SJCRH30 (cell line): ENCODE measurements around the gene GNL2. TPM values are rescaled to one million over a fixed set of nuclear protein-coding genes. Genes with fewer than 3 reads are reported as not detected.
"Not testable (repeated sequence)": the region's sequence is repeated elsewhere in the genome, so short reads cannot be mapped to it uniquely, and the experiment has no call there.

Experiments
- DNase-seq, 2 experiments: peaks; one replicate each; pipeline ENCODE4 v3.0.0-alpha.2; 2015 to 2020
- H3K27ac ChIP-seq: fragments of 250-450 bp; sonication (Bioruptor Pico); 2 replicates; pipeline ENCODE4 v1.5.1; 2020; ENCODE audit warnings: mild to moderate bottlenecking, moderate library complexity
- H3K27me3 ChIP-seq: fragments of 250-450 bp; sonication (Bioruptor Pico); 2 replicates; pipeline ENCODE4 v1.5.1; 2020; ENCODE audit warnings: mild to moderate bottlenecking, moderate library complexity
- H3K36me3 ChIP-seq: fragments of 250-450 bp; sonication (Bioruptor Pico); 2 replicates; pipeline ENCODE4 v1.5.1; 2020; ENCODE audit warnings: mild to moderate bottlenecking, moderate library complexity
- H3K4me1 ChIP-seq: fragments of 250-450 bp; sonication (Bioruptor Pico); 2 replicates; pipeline ENCODE4 v1.5.1; 2020; ENCODE audit warnings: mild to moderate bottlenecking, moderate library complexity
- H3K4me3 ChIP-seq: fragments of 250-450 bp; sonication (Bioruptor Pico); 2 replicates; pipeline ENCODE4 v1.5.1; 2020; ENCODE audit warnings: mild to moderate bottlenecking, moderate library complexity
- H3K9me3 ChIP-seq: fragments of 250-450 bp; sonication (Bioruptor Pico); replicated peaks from 2 replicates; pipeline ENCODE4 v1.5.1; 2020; ENCODE audit warnings: mild to moderate bottlenecking, moderate library complexity
- total RNA-seq: library from RNA; depleted of rRNA; stranded (reverse); fragments of >200 nt; shearing (Covaris generic); gene quantifications from 2 replicates; pipeline ENCODE4 v1.2.3, GENCODE V29; 2014

The GNL2 gene
- total RNA-seq, 1 experiment from 2014 or later, result 119 TPM

DNA sequence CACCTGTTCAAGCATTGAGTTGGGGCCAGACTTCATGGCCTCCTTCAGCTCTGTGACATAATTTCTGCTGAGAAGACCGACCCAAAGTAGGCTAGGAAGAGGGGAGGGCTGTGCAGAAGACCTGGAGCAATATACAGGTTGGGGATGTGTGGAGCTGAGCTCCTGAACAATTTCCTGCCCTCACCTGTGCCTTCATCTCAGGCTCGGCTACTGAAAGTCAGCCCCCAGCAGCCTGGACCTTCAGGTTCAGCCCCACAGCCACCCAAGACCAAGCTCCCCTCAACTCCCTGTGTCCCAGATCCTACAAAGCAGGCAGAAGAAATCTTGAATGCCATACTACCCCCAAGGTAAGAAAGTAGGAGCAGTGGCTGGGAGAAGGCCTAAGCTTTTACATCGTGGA, 38.3 kb downstream of the GNL2 start:
- Histone ChIP-seq H3K27me3 (no peaks in the 10 kb centered on the region), H3K4me3 (peak overlapping the region; percentile 57; the same call in 1 of the 2 replicates), H3K9me3 (no peaks in the 10 kb centered on the region; the same call in 1 of the 2 replicates), H3K36me3 (peaks cover under 1% of the 10 kb centered on the region; the same call in 1 of the 2 replicates), H3K27ac (no peak overlapping the region), H3K4me1 (peaks cover 6% of the 10 kb centered on the region)
- DNase-seq, result no peak

DNA sequence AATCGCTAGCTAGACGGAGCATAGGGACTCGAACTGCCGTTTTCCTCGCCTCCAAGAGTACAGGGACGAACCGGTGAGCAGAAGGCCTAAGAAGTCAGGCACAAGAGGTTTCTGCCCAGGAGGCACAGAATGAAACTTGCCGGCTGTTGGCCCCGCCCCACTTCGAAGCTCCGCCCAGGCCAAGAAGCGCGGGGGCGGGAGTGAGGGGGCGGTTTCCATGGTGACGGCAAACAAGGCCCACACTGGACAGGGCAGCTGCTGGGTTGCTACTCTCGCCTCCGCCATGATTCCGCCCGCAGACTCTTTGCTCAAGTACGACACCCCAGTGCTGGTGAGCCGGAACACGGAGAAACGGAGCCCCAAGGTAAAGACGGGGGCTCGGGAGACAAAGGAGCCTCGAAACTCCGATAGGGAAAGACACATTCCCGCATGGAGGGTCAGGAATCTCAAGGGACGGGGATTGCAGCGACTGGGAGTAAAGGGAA, 39.0 kb downstream of the GNL2 start, which contains the start of gene DNALI1:
DNALI1 (plus strand) TSS at position 229 of the 485 bp plus-strand sequence; CDS start at position 284, 55 bp downstream.
- no peak within 1 kb of the TSS; the same call in 1 of the 2 replicates for H3K27ac ChIP-seq
- H3K9me3 ChIP-seq, result no peaks in the 10 kb centered on the region; the same call in 1 of the 2 replicates
- peak; percentile 95 to 96 for DNase-seq
- H3K27me3 ChIP-seq, result no peaks in the 10 kb centered on the region
- H3K36me3 ChIP-seq, result 0 out of 2 replicates have a peak, but pooled peaks cover 3% of the 10 kb centered on the region
- peak within 1 kb of the TSS; percentile 57 for H3K4me3 ChIP-seq
- peaks cover 6% of the 10 kb centered on the region for H3K4me1 ChIP-seq

DNA sequence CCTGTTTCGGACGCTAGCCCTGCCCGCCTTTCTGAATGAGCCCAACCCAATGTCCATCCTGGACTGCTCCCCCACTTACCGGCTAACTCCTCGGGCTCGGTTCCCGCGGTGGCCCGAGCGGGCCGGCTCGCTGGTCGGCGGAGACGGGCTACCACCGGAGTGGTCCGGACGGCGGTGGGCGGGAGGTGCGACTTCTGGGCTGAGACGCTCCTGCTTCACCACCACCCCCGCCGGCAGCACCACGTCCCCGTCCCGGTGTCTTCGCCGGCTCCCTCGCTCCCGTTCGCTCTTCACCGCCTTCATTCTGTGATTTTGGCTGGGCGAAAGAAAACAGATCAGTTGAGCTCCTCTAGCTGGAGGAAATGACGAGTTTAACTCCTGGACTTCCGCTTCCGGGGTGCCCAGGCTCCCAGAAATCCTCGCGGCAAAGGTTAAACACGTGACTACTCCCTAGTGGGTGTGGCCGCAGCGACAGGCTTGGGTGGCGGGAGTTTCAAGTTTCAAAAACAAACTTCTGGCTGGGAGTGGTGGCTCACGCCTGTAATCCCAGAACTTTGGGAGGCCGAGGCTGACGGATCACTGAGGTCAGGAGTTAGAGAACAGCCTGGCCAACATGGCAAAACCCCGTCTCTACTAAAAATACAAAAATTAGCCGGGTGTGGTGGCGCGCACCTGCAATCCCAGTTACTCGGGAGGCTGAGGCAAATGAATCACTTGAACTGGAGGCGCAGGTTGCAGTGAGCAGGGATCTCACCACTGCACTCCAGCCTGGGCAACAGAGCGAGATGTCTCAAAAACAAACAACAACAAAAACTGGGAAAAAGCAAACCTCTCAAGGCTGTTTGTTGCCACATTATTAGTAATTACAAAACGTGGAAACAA, 41.6 kb downstream of the GNL2 start, which contains the start of gene SNIP1:
SNIP1 (minus strand) TSS at position 367 of the 882 bp plus-strand sequence; CDS start at position 303, 64 bp downstream.
- peaks cover 6% of the 10 kb centered on the region for H3K4me1 ChIP-seq
- peak; percentile 93 to 96 for DNase-seq

DNA sequence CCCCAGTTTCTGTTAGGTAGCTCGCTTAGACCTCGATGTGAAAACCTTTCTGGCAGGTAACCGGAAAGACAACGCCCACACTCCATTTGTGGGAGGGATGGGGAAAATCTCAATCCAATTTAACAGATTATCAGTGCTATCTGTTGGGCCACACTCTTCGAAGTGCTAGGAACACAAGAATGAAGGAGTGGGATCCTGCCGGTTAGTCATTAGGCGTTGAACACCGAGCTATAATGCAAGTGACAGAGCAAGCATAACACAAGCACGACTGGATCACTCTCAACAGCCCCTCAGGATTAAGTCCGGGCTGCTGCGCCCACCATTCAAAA, 42.2 kb downstream of the GNL2 start:
- Histone ChIP-seq H3K36me3 (peaks cover 11% of the 10 kb centered on the region), H3K9me3 (no peaks in the 10 kb centered on the region; the same call in 1 of the 2 replicates), H3K27ac (peak overlapping the region; percentile 50), H3K27me3 (no peaks in the 10 kb centered on the region), H3K4me3 (peak overlapping the region; percentile 97), H3K4me1 (peaks cover 6% of the 10 kb centered on the region)
- no peak for DNase-seq

More for the DNA sequence above, 41.6 kb downstream of the GNL2 start, which contains the start of gene SNIP1:
- H3K27ac ChIP-seq, result peak within 1 kb of the TSS; percentile 50
- H3K9me3 ChIP-seq, result no peaks in the 10 kb centered on the region; the same call in 1 of the 2 replicates
- H3K27me3 ChIP-seq, result no peaks in the 10 kb centered on the region
- H3K4me3 ChIP-seq, result peak within 1 kb of the TSS; percentile 97
- peaks cover 11% of the 10 kb centered on the region for H3K36me3 ChIP-seq

DNA sequence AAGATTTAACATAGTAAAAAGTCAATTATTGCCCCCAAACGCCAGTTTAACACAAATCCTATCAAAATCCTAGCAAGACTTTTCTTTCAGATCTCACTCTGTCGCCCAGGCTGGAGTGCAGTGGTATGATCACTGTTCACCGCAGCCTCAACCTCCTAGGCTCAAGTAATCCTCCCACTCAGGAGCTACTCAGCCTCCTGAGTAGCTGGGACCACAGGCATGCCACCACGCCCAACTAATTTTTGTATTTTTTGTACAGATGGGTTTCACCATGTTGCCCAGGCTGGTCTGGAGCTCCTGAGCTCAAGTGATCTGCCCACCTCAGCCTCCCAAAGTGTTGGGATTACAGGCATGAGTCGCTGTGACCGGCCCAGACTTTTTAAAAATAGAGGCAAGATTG, 46.4 kb downstream of the GNL2 start:
- Histone ChIP-seq H3K27ac (no peak overlapping the region), H3K27me3 (no peaks in the 10 kb centered on the region), H3K36me3 (peaks cover 27% of the 10 kb centered on the region), H3K4me1 (peaks cover 6% of the 10 kb centered on the region), H3K9me3 (no peaks in the 10 kb centered on the region; the same call in 1 of the 2 replicates), H3K4me3 (no peak overlapping the region)
- no peak for DNase-seq

DNA sequence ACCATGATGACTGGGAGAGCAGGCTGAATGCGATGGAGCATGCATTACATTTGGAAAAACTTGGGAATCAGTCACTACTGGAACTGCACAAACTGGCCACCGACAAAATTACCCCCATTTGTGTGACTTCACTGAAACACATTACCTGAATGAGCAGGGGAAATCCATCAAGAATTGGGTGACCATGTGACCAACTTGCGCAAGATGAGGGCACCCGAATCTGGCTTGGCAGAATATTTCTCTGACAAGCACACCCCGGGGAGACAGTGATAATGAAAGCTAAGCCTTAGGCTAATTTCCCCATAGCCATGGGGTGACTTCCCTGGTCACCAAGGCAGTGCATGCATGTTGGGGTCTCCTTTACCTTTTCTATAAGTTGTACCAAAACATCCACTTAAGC, 50.7 kb downstream of the GNL2 start:
- H3K36me3 ChIP-seq, result peaks cover 44% of the 10 kb centered on the region
- no peak for DNase-seq
- no peaks in the 10 kb centered on the region for H3K9me3 ChIP-seq
- no peak overlapping the region for H3K4me3 ChIP-seq
- H3K27ac ChIP-seq, result no peak overlapping the region
- no peaks in the 10 kb centered on the region for H3K4me1 ChIP-seq
- no peaks in the 10 kb centered on the region for H3K27me3 ChIP-seq

DNA sequence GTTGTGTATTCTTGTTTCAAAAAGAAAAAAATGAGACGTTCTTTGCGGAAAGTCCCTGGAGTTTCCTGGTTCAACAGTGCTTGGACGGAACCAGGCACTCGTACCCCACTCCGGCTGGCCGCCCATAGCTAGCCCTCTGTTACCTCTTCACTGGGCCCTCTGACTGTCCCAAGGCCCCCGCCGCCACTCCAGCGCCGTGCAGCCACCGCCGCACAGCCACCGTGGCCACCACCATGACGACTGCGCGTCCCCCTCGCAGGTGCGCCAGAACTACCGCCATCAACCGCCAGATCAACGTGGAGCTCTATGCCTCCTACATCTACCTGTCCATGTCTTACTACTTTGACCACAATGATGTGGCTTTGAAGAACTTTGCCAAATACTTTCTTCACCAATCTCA, 51.2 kb downstream of the GNL2 start:
- Histone ChIP-seq H3K36me3 (peaks cover 43% of the 10 kb centered on the region), H3K4me1 (no peaks in the 10 kb centered on the region), H3K27ac (no peak overlapping the region), H3K4me3 (no peak overlapping the region), H3K27me3 (no peaks in the 10 kb centered on the region), H3K9me3 (no peaks in the 10 kb centered on the region)
- no peak for DNase-seq

DNA sequence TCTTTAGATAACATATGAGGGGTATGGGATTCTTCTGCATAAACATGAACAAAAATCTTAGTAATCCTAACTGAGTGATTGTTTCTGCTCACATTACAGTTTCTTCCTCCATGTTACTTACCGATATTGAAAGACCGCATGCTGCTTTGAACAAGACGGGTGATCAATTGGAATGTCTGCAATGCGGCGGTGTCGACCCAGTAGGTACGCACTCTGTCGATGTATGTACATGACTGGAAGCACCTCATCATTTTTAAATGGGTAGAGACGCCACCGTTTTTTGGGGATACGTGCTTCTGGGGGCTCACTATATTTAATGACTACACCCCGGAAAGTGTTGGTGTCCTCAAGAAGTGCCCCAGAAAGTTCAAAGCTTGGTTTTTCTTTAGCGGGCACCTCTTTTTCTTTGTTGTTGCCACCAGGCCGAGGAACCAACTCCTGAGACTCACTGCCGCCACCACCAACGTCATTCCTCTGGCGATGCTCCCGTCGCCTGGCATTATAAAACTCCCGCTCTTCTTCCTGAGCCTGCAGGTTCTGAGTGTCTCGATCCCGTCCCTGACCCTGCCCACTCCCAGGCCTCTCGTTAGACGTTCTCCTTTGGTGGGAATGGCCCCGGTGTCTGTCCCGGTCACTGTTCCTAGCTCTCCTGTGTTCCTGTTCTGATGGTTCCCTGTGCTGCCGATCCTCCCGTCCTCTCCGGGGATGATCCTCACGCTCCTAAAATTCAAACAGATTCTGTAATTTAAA, 55.5 kb downstream of the GNL2 start:
- Histone ChIP-seq H3K27me3 (no peaks in the 10 kb centered on the region), H3K4me3 (no peak overlapping the region), H3K4me1 (no peaks in the 10 kb centered on the region), H3K36me3 (peaks cover 58% of the 10 kb centered on the region), H3K27ac (no peak overlapping the region), H3K9me3 (no peaks in the 10 kb centered on the region)
- DNase-seq, result no peak

DNA sequence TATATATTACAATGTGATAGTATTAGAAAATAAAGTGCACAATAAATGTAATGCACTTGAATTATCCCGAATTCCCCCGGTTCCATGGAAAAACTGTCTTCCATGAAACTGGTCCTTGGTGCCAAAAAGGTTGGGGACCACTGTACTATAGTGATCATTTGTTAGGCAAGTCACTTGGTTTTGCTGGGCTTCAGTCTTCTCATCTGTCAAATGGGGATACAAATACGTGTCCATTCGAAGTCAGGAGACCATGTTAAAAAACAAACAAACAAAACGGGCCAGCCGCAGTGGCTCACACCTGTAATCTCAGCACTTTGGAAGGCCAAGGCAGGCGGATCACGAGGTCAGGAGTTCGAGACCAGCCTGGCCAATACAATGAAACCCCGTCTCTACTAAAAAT, 56.6 kb downstream of the GNL2 start:
- not testable (repeated sequence) for H3K27ac ChIP-seq, H3K9me3 ChIP-seq, H3K4me1 ChIP-seq, H3K27me3 ChIP-seq, DNase-seq, H3K4me3 ChIP-seq
- peaks cover 55% of the 10 kb centered on the region for H3K36me3 ChIP-seq

DNA sequence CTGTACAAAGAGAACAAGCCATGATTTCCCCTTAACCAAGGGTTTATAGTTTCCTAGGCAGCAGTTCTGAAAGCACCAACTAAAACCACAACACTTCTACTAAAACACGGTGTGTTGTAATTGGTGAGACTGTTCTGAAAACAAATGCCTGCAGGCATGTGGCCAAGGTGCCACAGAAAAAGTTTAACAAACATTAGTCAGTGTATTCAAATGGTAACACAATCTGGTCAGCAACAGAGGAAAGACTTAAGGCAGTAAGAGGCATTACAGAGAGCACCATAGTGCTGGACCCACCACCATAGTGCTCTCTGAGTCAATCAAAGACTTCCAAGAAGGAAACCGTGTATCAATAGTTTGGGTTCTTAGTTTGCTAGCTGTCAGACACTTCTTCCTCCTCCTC, 58.4 kb downstream of the GNL2 start:
- Histone ChIP-seq H3K9me3 (no peaks in the 10 kb centered on the region), H3K4me3 (no peak overlapping the region), H3K36me3 (peaks cover 50% of the 10 kb centered on the region), H3K4me1 (peaks cover 5% of the 10 kb centered on the region; the same call in 1 of the 2 replicates), H3K27ac (no peak overlapping the region), H3K27me3 (no peaks in the 10 kb centered on the region)
- DNase-seq, result no peak

DNA sequence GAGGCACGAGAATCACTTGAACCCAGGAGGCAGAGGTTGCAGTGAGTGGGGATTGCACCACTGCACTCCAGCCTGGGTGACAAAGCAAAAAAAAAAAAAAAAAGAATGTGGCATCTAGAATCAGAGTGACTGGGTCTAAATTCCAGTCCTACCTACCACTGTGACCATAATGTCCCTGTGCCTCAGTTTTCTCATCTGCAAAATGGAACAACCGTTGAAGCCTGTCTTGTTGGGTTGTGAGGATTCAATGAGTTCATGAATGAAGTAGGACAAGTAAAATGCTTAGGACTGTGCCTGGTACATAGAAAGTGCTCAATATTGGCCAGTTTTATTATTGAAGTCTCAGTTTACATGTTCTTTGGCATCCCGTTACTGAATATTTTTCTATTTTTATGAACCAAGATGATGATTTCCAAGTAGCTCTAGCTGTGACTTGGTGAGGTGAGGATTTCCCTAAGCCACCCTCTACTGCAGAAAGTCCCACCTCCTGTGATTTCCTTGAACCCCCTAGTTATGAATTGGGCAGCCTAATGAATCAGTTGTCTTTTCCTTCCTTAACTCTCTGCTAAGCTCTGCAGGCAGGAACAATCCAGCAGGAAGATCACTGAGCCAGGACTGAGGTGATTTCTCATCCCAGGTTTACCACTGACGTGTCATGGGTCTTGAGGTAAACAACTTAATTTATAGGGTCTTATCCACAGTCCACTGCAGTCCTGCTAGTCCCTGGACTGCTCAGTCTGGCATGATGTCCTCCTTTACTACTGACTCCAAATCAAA, 62.2 kb downstream of the GNL2 start:
- peaks cover 21% of the 10 kb centered on the region for H3K36me3 ChIP-seq
- peaks cover 5% of the 10 kb centered on the region; the same call in 1 of the 2 replicates for H3K4me1 ChIP-seq
- H3K9me3 ChIP-seq, result no peaks in the 10 kb centered on the region
- DNase-seq, result no peak
- H3K27me3 ChIP-seq, result no peaks in the 10 kb centered on the region; the same call in 1 of the 2 replicates
- no peak overlapping the region for H3K4me3 ChIP-seq
- no peak overlapping the region for H3K27ac ChIP-seq

DNA sequence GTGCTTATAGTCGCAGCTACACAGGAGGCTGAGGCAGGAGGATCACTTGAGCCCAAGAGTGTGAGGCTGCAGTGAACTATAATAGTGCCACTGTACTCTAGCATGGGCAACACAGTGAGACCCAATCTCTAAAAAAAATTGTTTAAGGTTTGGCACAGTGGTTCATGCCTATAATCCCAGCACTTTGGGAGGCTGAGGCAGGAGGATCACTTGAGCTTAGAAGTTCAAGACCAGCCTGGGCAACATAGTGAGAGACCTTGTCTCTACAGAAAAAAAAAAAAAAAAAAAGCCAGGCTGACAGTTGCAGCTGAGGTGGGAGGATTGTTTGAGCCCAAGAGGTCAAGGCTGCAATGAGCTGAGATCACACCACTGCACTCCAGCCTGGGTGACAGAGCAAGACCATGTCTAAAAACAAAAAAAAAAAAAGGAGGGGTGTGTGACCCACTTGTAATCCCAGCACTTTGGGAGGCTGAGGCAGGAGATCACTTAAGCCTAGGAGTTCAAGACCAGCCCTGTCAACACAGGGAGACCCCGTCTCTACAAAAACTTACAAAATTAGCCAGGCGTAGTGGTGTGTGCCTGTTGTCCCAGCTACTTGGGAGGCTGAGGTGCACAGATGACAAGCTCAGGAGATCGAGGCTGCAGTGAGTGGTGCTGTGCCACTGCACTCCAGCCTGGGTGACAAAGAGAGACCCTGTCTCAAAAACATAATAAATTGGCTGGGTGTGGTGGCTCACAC, 63.1 kb downstream of the GNL2 start:
- not testable (repeated sequence) for H3K27ac ChIP-seq, H3K4me1 ChIP-seq, DNase-seq, H3K9me3 ChIP-seq, H3K4me3 ChIP-seq, H3K27me3 ChIP-seq
- peaks cover 16% of the 10 kb centered on the region for H3K36me3 ChIP-seq

DNA sequence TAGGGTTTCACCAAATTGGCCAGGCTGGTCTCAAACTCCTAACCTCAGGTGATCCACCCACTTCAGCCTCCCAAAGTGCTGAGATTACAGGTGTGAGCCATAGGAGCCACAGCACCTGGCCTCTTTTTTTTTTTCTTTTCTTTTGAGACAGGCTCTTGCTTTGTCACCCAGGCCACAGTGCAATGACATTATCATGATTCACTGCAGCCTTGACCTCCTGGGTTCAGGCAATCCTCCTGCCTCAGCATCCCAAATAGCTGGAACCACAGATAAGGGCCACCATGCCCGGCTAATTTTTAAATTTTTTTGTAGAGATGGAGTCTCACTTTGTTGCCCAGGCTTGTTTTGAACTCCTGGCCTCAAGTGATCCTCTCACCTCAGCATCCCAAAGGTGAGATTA, 65.8 kb downstream of the GNL2 start:
- not testable (repeated sequence) for H3K4me3 ChIP-seq, H3K27me3 ChIP-seq, DNase-seq, H3K27ac ChIP-seq, H3K9me3 ChIP-seq, H3K36me3 ChIP-seq, H3K4me1 ChIP-seq
